Transverse colon (tissue), 4 donors: ENCODE measurements around the gene COL23A1.

Source experiments
- POLR2A ChIP-seq: fragments of 450-650 bp; IDR thresholded peaks from one replicate; pipeline ENCODE4 v1.6.1; 2016; ENCODE audit warnings: antibody characterized with exemption, mild to moderate bottlenecking, moderate library complexity
- POLR2AphosphoS5 ChIP-seq, 3 donors: sonication (generic); formaldehyde crosslinking; IDR thresholded peaks; one replicate each; pipeline ENCODE4 v1.6.1; 2016; ENCODE audit warnings: antibody characterized with exemption in 3 of 3
- TF ChIP-seq, protein P1 (sequence below), 5 experiments: fragments of 200-600 bp in 3 of 5; fragments of 450-650 bp in 2 of 5; sonication (generic) in 3 of 5; IDR thresholded peaks; 1 replicate in 2 of 5; 2 replicates in 3 of 5; pipeline ENCODE4 v1.5.1; 2016 to 2017; ENCODE audit warnings: antibody characterized with exemption in 5 of 5, inconsistent platforms in 3 of 5, mild to moderate bottlenecking in 2 of 5, moderate library complexity in 1 of 5

DNA sequence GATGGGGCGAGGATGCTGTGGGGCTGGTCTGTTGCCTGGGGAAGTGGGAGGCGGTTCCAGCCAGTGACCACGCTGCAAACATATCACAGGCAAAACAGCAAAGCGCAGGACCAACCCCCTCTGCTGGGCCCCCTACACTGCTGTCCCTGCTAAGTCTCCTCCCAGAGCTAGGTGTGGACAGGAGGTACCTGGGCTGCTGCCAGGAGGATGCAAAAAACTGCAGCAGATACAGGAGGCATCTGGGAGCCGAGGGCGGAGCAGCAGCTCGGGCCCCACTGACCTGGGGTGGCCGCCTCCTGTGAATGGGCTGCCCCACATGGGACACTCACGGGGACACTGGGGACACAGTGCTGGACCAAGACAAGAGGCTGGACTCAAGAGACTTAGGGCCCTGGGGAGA, 309.6 kb downstream of the COL23A1 start:
- no peak for TF ChIP-seq POLR2AphosphoS5 (IDR thresholded peaks at IDR 0.05)
- no peak for TF ChIP-seq POLR2A
- TF ChIP-seq, protein P1, sequence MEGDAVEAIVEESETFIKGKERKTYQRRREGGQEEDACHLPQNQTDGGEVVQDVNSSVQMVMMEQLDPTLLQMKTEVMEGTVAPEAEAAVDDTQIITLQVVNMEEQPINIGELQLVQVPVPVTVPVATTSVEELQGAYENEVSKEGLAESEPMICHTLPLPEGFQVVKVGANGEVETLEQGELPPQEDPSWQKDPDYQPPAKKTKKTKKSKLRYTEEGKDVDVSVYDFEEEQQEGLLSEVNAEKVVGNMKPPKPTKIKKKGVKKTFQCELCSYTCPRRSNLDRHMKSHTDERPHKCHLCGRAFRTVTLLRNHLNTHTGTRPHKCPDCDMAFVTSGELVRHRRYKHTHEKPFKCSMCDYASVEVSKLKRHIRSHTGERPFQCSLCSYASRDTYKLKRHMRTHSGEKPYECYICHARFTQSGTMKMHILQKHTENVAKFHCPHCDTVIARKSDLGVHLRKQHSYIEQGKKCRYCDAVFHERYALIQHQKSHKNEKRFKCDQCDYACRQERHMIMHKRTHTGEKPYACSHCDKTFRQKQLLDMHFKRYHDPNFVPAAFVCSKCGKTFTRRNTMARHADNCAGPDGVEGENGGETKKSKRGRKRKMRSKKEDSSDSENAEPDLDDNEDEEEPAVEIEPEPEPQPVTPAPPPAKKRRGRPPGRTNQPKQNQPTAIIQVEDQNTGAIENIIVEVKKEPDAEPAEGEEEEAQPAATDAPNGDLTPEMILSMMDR (IDR thresholded peaks at IDR 0.05), result no peak
